Measurements from ENCODE around the gene SLC7A6.

The SLC7A6 gene

DNA sequence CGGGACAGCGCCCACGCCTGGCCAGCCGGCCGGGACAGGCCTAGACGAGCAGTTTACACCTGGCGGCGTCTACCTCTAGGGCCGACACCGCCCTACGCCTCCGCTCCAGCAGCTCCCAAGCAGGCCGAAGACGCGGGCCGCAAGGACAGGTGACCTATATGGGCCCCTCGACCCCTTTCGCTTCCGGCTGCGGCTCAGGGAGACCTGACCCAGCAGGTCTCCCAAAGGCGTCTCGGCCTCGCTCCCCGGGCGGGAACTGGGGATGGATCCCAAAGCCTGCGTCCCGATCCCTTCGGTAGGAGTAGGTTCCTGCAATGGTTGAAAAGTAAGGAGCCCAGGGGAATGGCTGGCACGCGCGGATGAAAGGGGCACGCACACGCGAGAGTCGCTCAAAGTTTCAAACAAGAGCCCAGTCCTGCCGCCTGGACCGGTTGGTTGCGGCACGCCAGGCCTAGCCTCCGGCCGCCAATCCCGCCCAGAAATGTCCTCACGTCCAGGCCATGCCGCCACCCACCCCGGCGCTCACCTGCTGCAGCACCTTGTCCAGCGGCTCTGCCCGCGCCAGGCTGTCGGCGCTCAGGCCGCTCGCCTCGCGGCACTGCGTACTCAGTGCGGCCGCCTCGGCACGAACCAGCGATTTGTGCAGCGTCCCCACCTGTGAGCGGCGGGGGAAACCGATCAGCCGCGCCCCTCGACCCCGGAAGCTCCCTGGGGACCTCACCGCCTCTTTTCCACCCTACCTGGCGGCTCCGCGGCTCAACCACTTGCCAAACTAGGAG, 29.0 kb upstream of the SLC7A6 start:
- DNase-seq, result no peak

GRCh38 chr16:68235887-68236136, 28.5 kb upstream of the SLC7A6 start, which contains the start of gene ESRP2:
Gene ESRP2 (minus strand): TSS chr16:68236127. CDS start chr16:68236045, 82 bp downstream.
- DNase-seq, result no peak

GRCh38 chr16:68236137-68236825, 28.0 kb upstream of the SLC7A6 start:
- DNase-seq, result peak; percentile 44

- no peak for DNase-seq
These were observed 27.5 kb upstream of the SLC7A6 start for GRCh38 chr16:68236826-68237242.

DNA sequence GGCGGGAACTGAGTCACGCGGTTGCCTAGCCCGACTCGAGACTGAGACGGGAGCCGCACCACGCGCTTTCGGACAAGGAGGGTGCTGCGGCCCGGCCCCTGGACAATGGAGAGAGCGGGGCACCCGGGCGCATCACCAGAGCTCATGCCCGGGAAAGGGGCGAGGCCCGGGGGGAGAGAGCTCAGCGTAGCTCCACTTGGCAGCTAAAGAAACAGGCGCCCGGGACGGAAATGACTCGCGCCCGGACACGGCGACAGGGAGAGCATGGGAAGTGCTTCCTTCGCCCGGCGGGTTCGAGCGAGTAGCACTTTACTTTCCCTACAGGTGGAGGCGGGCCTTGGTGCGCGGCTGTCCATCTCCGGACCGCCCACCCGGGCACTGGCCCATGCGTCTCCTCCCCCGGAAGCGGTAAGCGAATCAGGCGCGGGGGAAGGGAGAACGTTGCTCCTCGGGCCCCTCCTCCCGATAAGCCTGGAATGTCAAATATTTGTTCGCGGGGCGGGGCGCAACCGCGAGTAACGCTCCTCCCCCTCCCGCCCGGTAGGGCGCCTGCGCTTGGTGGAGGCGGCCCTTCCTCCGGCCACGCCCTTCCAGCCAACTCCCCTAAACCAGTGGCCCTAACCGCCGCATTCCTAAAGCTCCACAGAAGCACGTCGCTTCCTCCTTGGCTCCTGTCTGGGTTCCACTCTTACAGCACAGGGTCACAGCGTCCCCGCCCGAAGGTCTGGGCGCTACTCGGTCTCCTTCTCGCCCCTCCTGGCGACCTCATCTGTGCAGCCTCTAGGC, 26.9 kb upstream of the SLC7A6 start:
- DNase-seq, result peak; percentile 90

DNA sequence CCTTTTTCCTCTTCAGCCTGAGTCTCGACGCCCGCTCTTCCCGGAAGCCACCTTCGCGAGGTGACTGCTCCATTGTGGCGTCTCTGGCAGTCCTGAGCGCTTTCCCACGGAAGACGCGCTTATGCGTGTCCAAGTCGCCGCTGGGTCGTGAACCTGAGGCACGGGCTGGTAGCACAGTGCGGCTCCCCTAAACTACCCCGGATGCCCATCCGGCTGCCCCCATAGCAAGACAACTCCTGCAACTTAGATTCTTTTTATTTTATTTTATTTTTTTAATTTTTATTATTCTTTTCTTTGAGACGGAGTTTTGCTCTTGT, 26.3 kb upstream of the SLC7A6 start:
- no peak for DNase-seq

DNA sequence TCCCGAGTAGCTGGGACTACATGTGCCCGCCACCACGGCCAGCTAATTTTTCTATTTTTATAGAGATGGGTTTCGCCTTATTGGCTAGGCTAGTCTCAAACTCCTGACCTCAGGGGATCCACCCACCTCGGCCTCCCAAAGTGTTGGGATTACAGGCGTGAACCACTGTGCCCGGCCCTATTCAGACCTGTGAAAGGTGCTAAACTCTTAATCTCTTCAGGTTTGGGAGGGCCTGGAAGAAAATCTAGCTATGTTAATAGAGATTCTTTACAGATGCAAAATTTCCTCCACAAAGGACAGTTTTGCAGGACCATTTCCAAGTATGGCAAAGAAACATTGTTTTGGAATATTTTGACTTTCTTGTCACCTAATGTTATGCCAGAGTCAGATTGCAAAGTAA, 22.2 kb upstream of the SLC7A6 start:
- no peak for DNase-seq

DNA sequence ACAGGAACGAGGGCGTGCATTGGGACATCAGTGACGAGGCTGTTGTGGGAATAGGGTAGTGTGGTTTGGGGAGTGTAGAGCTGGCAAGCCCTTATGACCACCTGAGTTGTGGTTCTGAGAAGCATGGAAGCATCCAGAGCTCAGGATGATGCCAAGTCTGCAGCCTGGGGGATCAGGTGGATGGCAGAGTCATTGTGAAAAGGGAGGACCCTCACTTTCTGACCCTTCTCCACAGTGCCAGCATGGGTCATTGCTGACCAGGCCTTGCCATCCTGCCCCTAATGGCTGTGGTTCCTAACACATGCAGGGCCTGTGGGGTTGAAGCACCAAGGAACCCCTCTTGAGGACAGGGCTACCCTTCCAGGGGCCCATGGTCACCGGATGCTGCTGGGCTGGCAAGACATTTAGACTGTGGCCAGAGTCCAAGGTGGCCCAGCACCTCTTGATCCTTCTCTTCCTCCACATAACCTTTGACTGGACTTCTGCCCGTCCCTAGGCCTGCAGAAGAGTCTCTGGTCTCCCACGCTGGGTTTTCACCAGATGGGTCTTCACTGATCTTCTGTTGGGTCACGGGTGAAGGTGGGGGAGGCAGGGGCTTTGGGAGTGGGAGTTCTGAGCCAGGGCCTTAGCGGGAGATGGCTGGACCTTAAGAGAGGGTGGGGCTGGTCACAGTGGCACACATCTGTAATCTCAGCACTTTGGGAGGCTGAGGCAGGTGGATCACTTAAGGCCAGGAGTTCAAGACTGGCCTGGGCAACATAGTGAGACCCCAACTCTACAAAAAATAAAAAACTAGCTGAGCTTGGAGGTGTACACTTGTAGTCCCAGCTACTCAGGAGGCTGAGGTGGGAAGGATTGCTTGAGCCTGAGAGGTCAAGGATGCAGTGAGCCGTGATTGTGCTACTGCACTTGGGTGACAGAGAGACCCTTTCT, 21.1 kb upstream of the SLC7A6 start:
- DNase-seq, result no peak

GRCh38 chr16:68244481-68244902, 19.8 kb upstream of the SLC7A6 start:
- DNase-seq, result no peak

GRCh38 chr16:68244903-68245853, 19.1 kb upstream of the SLC7A6 start, which contains the start of gene PLA2G15:
Gene PLA2G15 (plus strand): TSS chr16:68245373. CDS start chr16:68245427, 54 bp downstream.
- DNase-seq, result peak; percentile 97

DNA sequence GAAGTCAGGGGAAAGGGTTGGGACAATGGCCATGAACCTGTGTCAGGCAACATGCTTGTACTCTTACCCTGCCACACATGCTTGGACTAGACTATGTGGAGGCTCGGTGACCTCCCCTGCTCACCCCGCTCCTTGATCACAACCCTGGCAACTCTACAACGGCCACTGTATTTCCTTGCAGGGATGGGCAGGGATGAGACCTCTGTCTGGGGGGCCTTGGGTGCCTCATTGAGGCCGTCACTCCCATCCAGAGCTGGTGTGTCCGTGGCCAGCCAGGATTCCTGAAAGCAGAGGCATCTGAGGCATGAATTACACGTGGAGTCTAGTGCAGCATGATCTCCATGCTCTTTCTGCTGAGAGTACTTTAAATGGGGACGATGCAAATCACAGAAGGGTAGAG, 18.2 kb upstream of the SLC7A6 start:
- no peak for DNase-seq

GRCh38 chr16:68246666-68247065, 17.7 kb upstream of the SLC7A6 start:
- no peak for DNase-seq

- no peak for DNase-seq
These were observed 16.9 kb upstream of the SLC7A6 start for GRCh38 chr16:68247400-68247799.

GRCh38 chr16:68247932-68248331, 16.4 kb upstream of the SLC7A6 start:
- DNase-seq, result no peak

- DNase-seq, result no peak
These were observed 15.0 kb upstream of the SLC7A6 start for GRCh38 chr16:68249371-68249770.

GRCh38 chr16:68250951-68251350, 13.4 kb upstream of the SLC7A6 start:
- DNase-seq, result no peak

GRCh38 chr16:68251832-68252231, 12.5 kb upstream of the SLC7A6 start:
- no peak for DNase-seq

DNA sequence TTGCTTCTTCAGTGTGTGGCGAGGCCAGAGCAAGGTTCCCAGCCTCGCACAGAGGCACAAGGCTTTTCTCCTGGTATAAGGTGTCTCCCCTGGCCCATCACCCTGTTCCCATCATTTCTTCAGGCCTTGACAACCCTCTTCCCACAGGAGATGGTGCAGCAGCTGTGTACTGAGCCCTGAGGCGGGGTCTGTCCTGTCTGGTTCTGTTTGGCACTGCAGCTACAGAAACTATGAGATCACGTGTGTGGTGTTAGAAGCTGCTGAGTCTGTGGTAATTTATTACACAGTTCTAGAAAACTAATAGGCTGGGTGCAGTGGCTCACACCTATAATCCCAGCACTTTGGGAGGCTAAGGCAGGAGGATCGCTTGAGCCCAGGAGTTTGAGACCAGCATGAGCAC, 11.9 kb upstream of the SLC7A6 start:
- no peak for DNase-seq

GRCh38 chr16:68253721-68254120, 10.6 kb upstream of the SLC7A6 start:
- no peak for DNase-seq

GRCh38 chr16:68255712-68256111, 8.6 kb upstream of the SLC7A6 start:
- DNase-seq, result no peak

DNA sequence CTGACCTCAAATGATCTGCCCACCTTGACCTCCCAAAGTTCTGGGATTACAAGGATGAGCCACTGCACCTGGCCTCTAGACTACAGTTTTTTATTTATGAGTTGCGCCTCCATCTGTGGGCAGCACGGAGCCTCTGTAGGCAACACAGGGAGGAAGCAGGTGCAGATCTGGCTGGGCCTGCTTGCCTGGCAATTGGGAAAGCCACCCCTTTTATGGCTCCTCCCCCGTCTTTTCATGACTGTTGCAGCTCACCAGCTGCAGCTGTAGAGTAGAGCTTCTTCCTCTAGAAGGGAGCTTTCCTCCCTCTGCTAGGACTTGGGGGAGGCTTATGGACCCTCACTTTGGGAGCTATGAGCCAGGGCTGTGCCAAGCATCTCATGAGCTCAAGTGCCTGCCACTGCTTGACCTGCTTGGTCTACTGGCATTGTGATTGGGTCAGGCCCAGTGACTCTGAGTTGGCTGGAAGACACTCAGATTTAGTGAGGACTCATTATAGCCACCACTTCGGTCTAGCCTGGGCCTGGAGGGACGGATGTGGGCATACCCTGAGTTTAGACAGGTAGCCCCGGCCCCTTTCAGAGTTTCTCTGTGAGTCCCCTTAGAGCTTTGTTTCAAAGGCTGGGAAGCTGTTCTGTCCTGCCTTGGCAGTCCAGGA, 6.9 kb upstream of the SLC7A6 start:
- DNase-seq, result no peak

All from activated naive CD4-positive, alpha-beta T cell treated with anti-CD3 and anti-CD28 coated beads, Interleukin-2, amount 50 U/mL, for 16 hours (primary cell).